ENCODE data around the gene SLC6A5.

GRCh38 chr11:20631519-20632168 is 32.2 kb downstream of the SLC6A5 start:
- TF ChIP-seq POLR2A (IDR thresholded peaks at IDR 0.05; ENCODE audit: low read length) = no peak
- TF ChIP-seq GATA1 (IDR thresholded peaks at IDR 0.05; ENCODE audit: low read depth, low read length) = no peak

All from erythroblast (primary cell).